ENCODE data around the gene PDLIM5.

DNA sequence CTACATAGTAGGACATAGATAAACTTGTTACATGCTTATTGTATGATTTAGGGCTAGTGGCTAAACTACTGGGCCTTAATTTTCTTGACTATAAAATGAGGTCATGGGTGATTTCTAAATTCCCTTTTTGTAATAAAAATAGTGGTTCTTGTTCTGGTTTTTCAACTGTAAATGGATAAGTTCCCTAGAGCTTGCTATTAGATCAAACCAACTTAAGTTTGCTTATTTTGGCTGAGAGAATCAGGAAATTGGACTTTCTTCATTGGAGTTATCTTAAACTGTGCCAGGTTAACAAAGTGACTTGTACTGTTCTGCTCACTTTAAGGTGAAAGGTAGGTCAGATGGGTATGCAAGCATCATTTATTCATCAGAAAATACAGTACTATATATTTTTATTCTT is 78.3 kb downstream of the PDLIM5 start:
- TF ChIP-seq, protein P1, sequence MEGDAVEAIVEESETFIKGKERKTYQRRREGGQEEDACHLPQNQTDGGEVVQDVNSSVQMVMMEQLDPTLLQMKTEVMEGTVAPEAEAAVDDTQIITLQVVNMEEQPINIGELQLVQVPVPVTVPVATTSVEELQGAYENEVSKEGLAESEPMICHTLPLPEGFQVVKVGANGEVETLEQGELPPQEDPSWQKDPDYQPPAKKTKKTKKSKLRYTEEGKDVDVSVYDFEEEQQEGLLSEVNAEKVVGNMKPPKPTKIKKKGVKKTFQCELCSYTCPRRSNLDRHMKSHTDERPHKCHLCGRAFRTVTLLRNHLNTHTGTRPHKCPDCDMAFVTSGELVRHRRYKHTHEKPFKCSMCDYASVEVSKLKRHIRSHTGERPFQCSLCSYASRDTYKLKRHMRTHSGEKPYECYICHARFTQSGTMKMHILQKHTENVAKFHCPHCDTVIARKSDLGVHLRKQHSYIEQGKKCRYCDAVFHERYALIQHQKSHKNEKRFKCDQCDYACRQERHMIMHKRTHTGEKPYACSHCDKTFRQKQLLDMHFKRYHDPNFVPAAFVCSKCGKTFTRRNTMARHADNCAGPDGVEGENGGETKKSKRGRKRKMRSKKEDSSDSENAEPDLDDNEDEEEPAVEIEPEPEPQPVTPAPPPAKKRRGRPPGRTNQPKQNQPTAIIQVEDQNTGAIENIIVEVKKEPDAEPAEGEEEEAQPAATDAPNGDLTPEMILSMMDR (IDR thresholded peaks at IDR 0.05 in 4 of 5, conservative IDR thresholded peaks at IDR 0.05 in 1 of 5): no peak
- TF ChIP-seq POLR2A (IDR thresholded peaks at IDR 0.05): no peak
